Skeletal muscle tissue (tissue), 4 donors: ENCODE measurements around the gene LOXHD1. TPM values are rescaled to one million over a fixed set of nuclear protein-coding genes. Genes with fewer than 3 reads are reported as not detected.

Experiments used
- H3K27ac ChIP-seq: one replicate; pipeline ENCODE4 v1.7.0; 2013; ENCODE audit warnings: mild to moderate bottlenecking, low read depth, low read length, inconsistent platforms
- H3K27me3 ChIP-seq, 3 donors: one replicate each; pipeline ENCODE4 v1.7.0; 2013; ENCODE audit warnings: low read length in 3 of 3; ENCODE audit not compliant: control insufficient read depth in 3 of 3, insufficient read depth in 3 of 3
- H3K36me3 ChIP-seq, 3 donors: one replicate each; pipeline ENCODE4 v1.7.0; 2013; ENCODE audit warnings: low read length in 3 of 3; ENCODE audit not compliant: control insufficient read depth in 3 of 3, insufficient read depth in 3 of 3
- H3K4me1 ChIP-seq, 3 donors: one replicate each; pipeline ENCODE4 v1.7.0; 2013; ENCODE audit warnings: low read length in 3 of 3, mild to moderate bottlenecking in 3 of 3; ENCODE audit not compliant: control insufficient read depth in 3 of 3, insufficient read depth in 3 of 3
- H3K4me3 ChIP-seq, 3 donors: one replicate each; pipeline ENCODE4 v1.7.0; 2013; ENCODE audit warnings: low read length in 3 of 3
- H3K9ac ChIP-seq, 3 donors: one replicate each; pipeline ENCODE4 v1.7.0; 2013; ENCODE audit warnings: low read length in 3 of 3, mild to moderate bottlenecking in 3 of 3, moderate library complexity in 2 of 3, low read depth in 1 of 3
- H3K9me3 ChIP-seq, 3 donors: one replicate each; pipeline ENCODE4 v1.7.0; 2013; ENCODE audit warnings: low read length in 3 of 3; ENCODE audit not compliant: control insufficient read depth in 3 of 3
- total RNA-seq: library from RNA; depleted of rRNA; stranded (reverse); fragments of >200 nt; gene quantifications from one replicate; pipeline ENCODE4 v1.2.3, GENCODE V29; 2014
- donor health status: Osteomylitis.

The LOXHD1 gene
- total RNA-seq, 1 donor from 2014 or later, result 1.6 TPM

DNA sequence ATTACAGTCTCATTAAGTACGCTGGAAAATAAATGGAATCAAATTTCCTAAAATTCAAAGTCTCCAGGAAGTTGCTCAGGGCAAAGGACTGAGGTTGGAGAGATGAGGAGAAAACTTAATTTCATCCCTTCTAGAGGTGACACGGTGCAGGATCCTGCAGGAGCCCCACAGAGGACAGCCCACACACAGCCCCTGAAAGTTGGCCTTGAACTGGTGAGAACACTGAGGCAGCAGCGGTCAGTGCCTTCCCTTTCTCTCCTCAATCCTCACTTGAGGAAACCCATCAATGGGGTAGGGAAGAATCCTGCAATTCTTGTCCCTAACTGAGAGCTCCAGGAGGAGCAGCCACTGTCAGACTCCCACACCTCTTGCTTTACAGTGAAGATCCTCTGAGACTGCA lies 37.5 kb downstream of the LOXHD1 start:
- H3K9ac ChIP-seq, result no peak overlapping the region

DNA sequence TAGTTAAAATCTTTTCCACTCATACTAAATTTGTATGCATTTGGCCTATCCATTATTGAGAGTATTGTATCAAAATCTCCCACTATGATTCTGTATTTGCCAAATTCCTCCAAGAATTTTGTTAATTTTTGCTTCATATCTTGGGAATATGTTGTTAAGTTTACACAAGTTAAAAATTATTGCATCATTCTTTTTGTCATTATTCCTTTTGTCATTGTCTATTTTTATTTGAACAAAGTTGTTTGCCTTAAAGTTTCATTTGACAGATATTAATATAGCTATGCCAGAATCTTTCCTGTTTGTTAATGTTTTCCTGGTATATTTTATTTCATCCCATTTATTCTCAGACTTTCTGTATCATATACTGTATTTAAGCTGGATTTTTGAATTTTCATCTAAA lies 41.3 kb downstream of the LOXHD1 start:
- Histone ChIP-seq H3K27ac (no peak overlapping the region), H3K27me3 (no peaks in the 10 kb centered on the region), H3K9me3 (no peaks in the 10 kb centered on the region), H3K4me1 (no peaks in the 10 kb centered on the region), H3K36me3 (no peaks in the 10 kb centered on the region), H3K9ac (no peak overlapping the region), H3K4me3 (no peak overlapping the region)

More for the DNA sequence above, 37.5 kb downstream of the LOXHD1 start:
- Histone ChIP-seq H3K4me1 (peaks cover 0 to 2% (median 0%) of the 10 kb centered on the region in 3 donors), H3K36me3 (no peaks in the 10 kb centered on the region), H3K9me3 (no peaks in the 10 kb centered on the region), H3K27ac (no peak overlapping the region), H3K27me3 (peaks cover 0 to 5% (median 0%) of the 10 kb centered on the region in 3 donors), H3K4me3 (no peak overlapping the region)

GRCh38 chr18:46609048-46609447 lies 48.0 kb downstream of the LOXHD1 start:
- Histone ChIP-seq H3K4me3 (no peak overlapping the region), H3K4me1 (no peaks in the 10 kb centered on the region), H3K27me3 (peaks cover 0 to 2% (median 0%) of the 10 kb centered on the region in 3 donors), H3K9me3 (no peaks in the 10 kb centered on the region), H3K9ac (no peak overlapping the region), H3K27ac (no peak overlapping the region), H3K36me3 (no peaks in the 10 kb centered on the region)

- Histone ChIP-seq H3K4me1 (no peaks in the 10 kb centered on the region), H3K36me3 (no peaks in the 10 kb centered on the region), H3K9ac (no peak overlapping the region), H3K4me3 (no peak overlapping the region), H3K9me3 (no peaks in the 10 kb centered on the region), H3K27ac (no peak overlapping the region), H3K27me3 (peaks cover 0 to 2% (median 0%) of the 10 kb centered on the region in 3 donors)
These were observed 49.1 kb downstream of the LOXHD1 start for GRCh38 chr18:46607926-46608325.

DNA sequence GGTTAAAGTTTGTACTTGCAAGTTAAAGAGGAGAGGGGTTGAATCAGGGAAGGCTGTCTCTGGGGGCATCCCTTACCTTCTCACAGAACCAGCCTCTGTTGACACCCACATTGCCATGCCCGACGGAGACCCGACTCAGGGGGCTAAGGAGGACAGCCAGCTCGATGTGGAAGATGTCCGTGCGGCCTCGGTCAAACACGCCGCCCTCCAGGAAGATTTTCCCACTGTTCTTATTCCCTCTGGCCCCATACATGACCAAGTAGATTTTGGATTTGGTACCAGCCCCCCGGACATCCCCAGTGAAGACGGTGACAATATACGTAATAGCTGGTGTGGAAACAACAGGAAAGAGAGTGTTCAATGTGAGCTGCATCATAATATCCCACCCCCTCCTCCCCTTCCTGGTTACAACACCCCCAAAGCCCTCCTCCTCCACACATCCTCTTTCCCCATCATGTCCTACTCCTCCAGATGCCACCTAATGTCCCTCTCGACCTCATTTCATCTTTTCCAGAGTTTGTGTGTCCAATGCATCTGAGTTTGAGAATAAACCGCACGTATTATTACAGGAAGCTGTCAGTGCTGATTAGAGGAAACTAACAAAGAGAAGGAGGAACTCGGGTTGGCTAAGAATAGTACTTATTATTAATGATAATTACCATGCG lies 55.7 kb downstream of the LOXHD1 start:
- Histone ChIP-seq H3K27ac (peak overlapping the region; percentile 44), H3K9ac (no peak overlapping the region), H3K4me1 (no peaks in the 10 kb centered on the region), H3K27me3 (no peaks in the 10 kb centered on the region), H3K4me3 (peak overlapping the region in 1 of 3 donors; percentile 14), H3K9me3 (no peaks in the 10 kb centered on the region), H3K36me3 (no peaks in the 10 kb centered on the region)

- peaks cover 0 to 3% (median 0%) of the 10 kb centered on the region in 3 donors for H3K27me3 ChIP-seq
- H3K4me1 ChIP-seq, result no peaks in the 10 kb centered on the region
- no peaks in the 10 kb centered on the region for H3K9me3 ChIP-seq
- no peak overlapping the region for H3K4me3 ChIP-seq
- no peaks in the 10 kb centered on the region for H3K36me3 ChIP-seq
- no peak overlapping the region for H3K9ac ChIP-seq
- no peak overlapping the region for H3K27ac ChIP-seq
These were observed 60.9 kb downstream of the LOXHD1 start for GRCh38 chr18:46596119-46596518.

GRCh38 chr18:46591783-46592391 lies 65.1 kb downstream of the LOXHD1 start:
- Histone ChIP-seq H3K9ac (no peak overlapping the region), H3K27me3 (peaks cover 0 to 3% (median 0%) of the 10 kb centered on the region in 3 donors), H3K4me3 (no peak overlapping the region), H3K36me3 (no peaks in the 10 kb centered on the region), H3K27ac (no peak overlapping the region), H3K4me1 (no peaks in the 10 kb centered on the region), H3K9me3 (no peaks in the 10 kb centered on the region)

GRCh38 chr18:46590103-46590502 lies 66.9 kb downstream of the LOXHD1 start:
- H3K4me1 ChIP-seq, result no peaks in the 10 kb centered on the region
- H3K4me3 ChIP-seq, result no peak overlapping the region
- no peaks in the 10 kb centered on the region for H3K9me3 ChIP-seq
- peaks cover 0 to 3% (median 0%) of the 10 kb centered on the region in 3 donors for H3K27me3 ChIP-seq
- H3K9ac ChIP-seq, result no peak overlapping the region
- H3K27ac ChIP-seq, result no peak overlapping the region
- no peaks in the 10 kb centered on the region for H3K36me3 ChIP-seq

- H3K9me3 ChIP-seq, result no peaks in the 10 kb centered on the region
- H3K27ac ChIP-seq, result no peak overlapping the region
- H3K4me1 ChIP-seq, result no peaks in the 10 kb centered on the region
- no peak overlapping the region for H3K9ac ChIP-seq
- H3K36me3 ChIP-seq, result no peaks in the 10 kb centered on the region
- H3K27me3 ChIP-seq, result peaks cover 0 to under 1% (median 0%) of the 10 kb centered on the region in 3 donors
- no peak overlapping the region for H3K4me3 ChIP-seq
These were observed 67.9 kb downstream of the LOXHD1 start for GRCh38 chr18:46588971-46589660.

DNA sequence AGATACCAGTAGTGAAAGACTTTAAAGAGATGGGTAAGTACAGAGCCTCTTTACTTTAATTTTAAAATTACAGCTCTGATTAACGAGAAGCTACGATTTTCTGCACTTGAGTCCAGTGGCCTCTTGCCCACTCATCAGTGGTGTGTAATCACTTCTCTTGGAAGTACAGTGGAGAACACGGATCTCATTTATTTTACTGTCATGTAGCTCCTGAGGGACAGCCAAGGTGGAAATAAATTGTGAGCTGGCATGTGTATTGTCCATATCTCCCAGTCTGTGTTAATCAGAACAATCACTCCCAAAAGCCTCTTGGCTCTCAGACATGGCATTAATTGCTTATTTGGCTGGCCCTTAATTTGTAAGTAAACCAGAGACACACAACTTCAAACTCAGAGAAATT lies 69.4 kb downstream of the LOXHD1 start:
- Histone ChIP-seq H3K9me3 (no peaks in the 10 kb centered on the region), H3K27ac (no peak overlapping the region), H3K9ac (no peak overlapping the region), H3K36me3 (no peaks in the 10 kb centered on the region), H3K4me1 (no peaks in the 10 kb centered on the region), H3K27me3 (no peaks in the 10 kb centered on the region), H3K4me3 (no peak overlapping the region)
